CD4-positive, alpha-beta T cell (primary cell): ENCODE results near the gene GMPR2. TPM values are rescaled to one million over a fixed set of nuclear protein-coding genes. Genes with fewer than 3 reads are reported as not detected.
"Not testable (repeated sequence)": the region's sequence is repeated elsewhere in the genome, so short reads cannot be mapped to it uniquely, and the experiment has no call there.

Source experiments
- ATAC-seq: fragments of 200-7000 bp; cut with Tn5 transposase; one replicate; pipeline ENCODE4 v1.10.0; 2022; ENCODE audit warnings: mild to moderate bottlenecking; ENCODE audit not compliant: poor library complexity
- CTCF ChIA-PET: fragments of 350-600 bp; sonication (Branson Sonifier 250); formaldehyde crosslinking; loops from one replicate; lab custom pipeline; 2021; ENCODE audit warnings: antibody characterized with exemption, inconsistent platforms; lab: Charles Lee
- POLR2A ChIA-PET: fragments of 350-600 bp; sonication (Branson Sonifier 250); formaldehyde crosslinking; loops from one replicate; lab custom pipeline; 2021; ENCODE audit warnings: antibody characterized with exemption, inconsistent platforms; lab: Charles Lee
- DNase-seq, 14 experiments: peaks; one replicate each; pipeline ENCODE4 v3.0.0-alpha.2; 2013 to 2020; ENCODE audit warnings: mixed read lengths in 2 of 14
- H3K27ac ChIP-seq, 2 donors: one replicate each; pipeline versions ENCODE4 v1.5.1 to v1.7.0; 2013; ENCODE audit warnings: low read length in 2 of 2, low read depth in 1 of 2, mild to moderate bottlenecking in 1 of 2
- H3K27me3 ChIP-seq, 2 experiments: 1 replicate in 1 of 2; 2 replicates in 1 of 2; pipeline versions ENCODE4 v1.6.1 to v1.7.0; 2013; ENCODE audit warnings: low read length in 2 of 2, control low read depth in 1 of 2, mild to moderate bottlenecking in 1 of 2, moderate library complexity in 1 of 2; ENCODE audit not compliant: insufficient read depth in 2 of 2, control insufficient read depth in 1 of 2
- H3K36me3 ChIP-seq: one replicate; pipeline ENCODE4 v1.6.1; 2013; ENCODE audit warnings: low read length, control low read depth; ENCODE audit not compliant: insufficient read depth
- H3K4me1 ChIP-seq: one replicate; pipeline ENCODE4 v1.6.1; 2013; ENCODE audit warnings: low read length, control low read depth; ENCODE audit not compliant: insufficient read depth
- H3K4me3 ChIP-seq: one replicate; pipeline ENCODE4 v1.5.1; 2013; ENCODE audit warnings: mild to moderate bottlenecking, low read length, moderate library complexity
- H3K9me3 ChIP-seq, 2 experiments: 1 replicate in 1 of 2; 2 replicates in 1 of 2; pipeline versions ENCODE4 v1.6.1 to v1.7.0; 2013; ENCODE audit warnings: low read length in 2 of 2, mild to moderate bottlenecking in 2 of 2, control low read depth in 1 of 2, moderate library complexity in 1 of 2; ENCODE audit not compliant: control insufficient read depth in 1 of 2, insufficient read depth in 1 of 2
- H3K27ac Mint-ChIP-seq: one replicate; pipeline ENCODE4 v1.8.0; 2020; ENCODE audit warnings: mixed read lengths
- H3K27me3 Mint-ChIP-seq: one replicate; pipeline ENCODE4 v1.8.0; 2021; ENCODE audit warnings: mixed read lengths
- H3K36me3 Mint-ChIP-seq: one replicate; pipeline ENCODE4 v1.8.0; 2021; ENCODE audit warnings: low read depth, mixed read lengths
- H3K4me1 Mint-ChIP-seq: one replicate; pipeline ENCODE4 v1.8.0; 2021; ENCODE audit warnings: low read depth, mixed read lengths
- H3K4me3 Mint-ChIP-seq: one replicate; pipeline ENCODE4 v1.8.0; 2020; ENCODE audit warnings: mild to moderate bottlenecking, mixed read lengths
- H3K9me3 Mint-ChIP-seq: one replicate; pipeline ENCODE4 v1.8.0; 2020; ENCODE audit warnings: mixed read lengths
- CTCF ChIP-seq: fragments of 200-600 bp; IDR thresholded peaks from one replicate; pipeline ENCODE4 v1.8.0; 2022; ENCODE audit warnings: antibody characterized with exemption, mild to moderate bottlenecking
- intact Hi-C, 2 experiments: fragments of 100-400 bp; cut with DNase I in 1 of 2; cut with micrococcal nuclease in 1 of 2; formaldehyde crosslinking; loops; one replicate each; pipeline versions ENCODE4 v1.15.1 to v1.9.0; 2023 to 2025; cut with DNase I, micrococcal nuclease
- total RNA-seq, 174 experiments: library from RNA in 2 of 174; stranded (reverse) in 2 of 174; gene quantifications; one replicate each; pipeline ENCODE4 v1.2.3 and lab custom pipeline; 2021 to 2026

GMPR2 gene
- total RNA-seq, 2 experiments from 2014 or later: 22.2 to 24.8 TPM

DNA sequence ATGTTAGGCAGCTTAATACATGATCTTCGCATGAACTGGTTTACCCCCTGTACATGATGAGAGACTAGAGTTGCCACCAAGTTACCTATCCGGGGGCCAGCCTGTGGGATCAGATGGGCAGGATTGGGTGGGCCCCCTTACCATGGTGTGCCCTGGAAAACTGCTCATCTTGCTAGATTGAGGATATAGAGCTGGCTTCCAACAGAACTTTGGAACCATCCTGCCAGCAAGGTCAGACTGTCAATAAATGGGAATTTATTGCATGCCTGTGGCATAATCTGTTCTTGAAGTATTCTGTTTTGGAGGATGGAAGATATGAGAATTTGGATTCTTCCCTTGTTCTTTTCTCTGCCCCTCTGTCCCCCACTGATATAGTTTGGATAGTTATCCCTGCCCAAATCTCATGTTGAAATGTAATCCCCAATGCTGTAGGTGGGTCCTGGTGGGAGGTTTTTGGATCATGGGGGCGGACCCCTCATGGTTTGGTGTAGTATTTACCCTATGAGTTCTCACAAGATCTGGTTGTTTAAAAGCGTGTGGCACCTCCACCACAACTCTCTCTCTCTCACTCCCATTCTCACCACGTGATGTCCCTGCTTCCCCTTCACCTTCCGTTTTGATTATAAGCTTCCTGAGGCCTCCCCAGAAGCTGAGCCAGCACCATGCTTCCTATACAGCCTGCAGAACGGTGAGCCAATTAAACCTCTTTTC lies 33.8 kb upstream of the GMPR2 start:
- Histone ChIP-seq H3K9me3 (no peaks in the 10 kb centered on the region), H3K4me3 (no peak overlapping the region), H3K36me3 (peaks cover 17% of the 10 kb centered on the region), H3K27me3 (no peaks in the 10 kb centered on the region), H3K4me1 (peaks cover 37% of the 10 kb centered on the region), H3K27ac (no peak overlapping the region)
- DNase-seq: no peak
- no peaks in the 10 kb centered on the region for H3K9me3 Mint-ChIP-seq
- intact Hi-C loops: loop anchor here in 1 of 2 experiments (5.0 kb wide), 1 partner anchor 33 kb away; the partner anchor contains the start of genes GMPR2 and NEDD8
- peaks cover 36% of the 10 kb centered on the region for H3K4me1 Mint-ChIP-seq
- H3K27me3 Mint-ChIP-seq: no peaks in the 10 kb centered on the region
- H3K36me3 Mint-ChIP-seq: peaks cover 62% of the 10 kb centered on the region
- peak overlapping the region; percentile 58 for H3K27ac Mint-ChIP-seq
- ChIA-PET POLR2A (interaction anchor here (1.5 kb wide), 1 partner anchor 44 kb away, joined by 6 read pairs; the partner anchor contains the start of gene TINF2), CTCF (interaction anchor here (0.5 to 1.2 kb wide), 2 partner anchors 38 to 40 kb away, joined by 3 read pairs; partner anchors contain the start of gene IRF9)
- peak overlapping the region; percentile 43 for H3K4me3 Mint-ChIP-seq
- ATAC-seq: no peak
- TF ChIP-seq CTCF: no peak

DNA sequence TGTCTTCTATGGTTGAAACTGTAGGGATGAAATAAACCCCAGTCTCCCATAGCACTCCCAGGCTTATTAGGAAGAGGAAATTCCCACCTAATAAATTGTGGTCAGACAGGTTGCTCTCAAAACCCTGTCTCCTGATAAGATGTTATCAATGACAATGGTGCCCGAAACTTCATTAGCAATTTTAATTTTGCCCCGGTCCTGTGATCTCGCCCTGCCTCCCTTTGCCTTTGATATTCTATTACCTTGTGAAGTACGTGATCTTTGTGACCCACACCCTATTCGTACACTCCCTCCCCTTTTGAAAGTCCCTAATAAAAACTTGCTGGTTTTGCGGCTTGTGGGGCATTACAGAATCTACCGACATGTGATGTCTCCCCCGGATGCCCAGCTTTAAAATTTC lies 30.2 kb upstream of the GMPR2 start:
- CTCF ChIA-PET, intact Hi-C loops, H3K27me3 ChIP-seq, DNase-seq, H3K27ac Mint-ChIP-seq, H3K4me3 Mint-ChIP-seq, H3K27me3 Mint-ChIP-seq, H3K9me3 ChIP-seq, ATAC-seq, H3K27ac ChIP-seq, H3K4me3 ChIP-seq, H3K9me3 Mint-ChIP-seq: not testable (repeated sequence)
- Histone ChIP-seq H3K36me3 (peaks cover 39% of the 10 kb centered on the region), H3K4me1 (peaks cover 10% of the 10 kb centered on the region)
- Mint-ChIP-seq H3K36me3 (peaks cover 72% of the 10 kb centered on the region), H3K4me1 (peaks cover 34% of the 10 kb centered on the region)
- POLR2A ChIA-PET: interaction anchor here (0.8 kb wide), 1 partner anchor 11 kb away, joined by 4 read pairs; the partner anchor contains the start of gene CHMP4A

- ATAC-seq, H3K27me3 Mint-ChIP-seq, CTCF ChIA-PET, H3K9me3 ChIP-seq, H3K4me3 Mint-ChIP-seq, H3K27me3 ChIP-seq, H3K27ac ChIP-seq, H3K4me3 ChIP-seq, H3K9me3 Mint-ChIP-seq, intact Hi-C loops, H3K27ac Mint-ChIP-seq: not testable (repeated sequence)
- Mint-ChIP-seq H3K4me1 (peaks cover 33% of the 10 kb centered on the region), H3K36me3 (peaks cover 80% of the 10 kb centered on the region)
- H3K4me1 ChIP-seq: peaks cover 12% of the 10 kb centered on the region
- POLR2A ChIA-PET: interaction anchor here (0.8 kb wide), 1 partner anchor 10 kb away, joined by 4 read pairs; the partner anchor contains the start of gene CHMP4A
- peak in 1 of 14 experiments; percentile 17 for DNase-seq
- peaks cover 48% of the 10 kb centered on the region for H3K36me3 ChIP-seq
Observed at GRCh38 chr14:24203249-24203886, 29.4 kb upstream of the GMPR2 start.
